ENCODE measurements around the gene MACROD1.

MACROD1 gene

GRCh38 chr11:64112771-64113461, 53.0 kb downstream of the MACROD1 start:
- DNase-seq (ENCODE audit: low spot score), result no peak

- no peak for DNase-seq (ENCODE audit: low spot score)
These were observed 55.2 kb downstream of the MACROD1 start for GRCh38 chr11:64110465-64111375.

GRCh38 chr11:64109332-64109731, 56.6 kb downstream of the MACROD1 start:
- no peak for DNase-seq (ENCODE audit: low spot score)

- DNase-seq (ENCODE audit: low spot score), result no peak
These were observed 58.6 kb downstream of the MACROD1 start for GRCh38 chr11:64107303-64107702.

GRCh38 chr11:64104632-64105031, 61.3 kb downstream of the MACROD1 start:
- DNase-seq (ENCODE audit: low spot score), result no peak

GRCh38 chr11:64103277-64103985, 62.5 kb downstream of the MACROD1 start:
- no peak for DNase-seq (ENCODE audit: low spot score)

- DNase-seq (ENCODE audit: low spot score), result no peak
These were observed 63.7 kb downstream of the MACROD1 start for GRCh38 chr11:64102005-64102738.

GRCh38 chr11:64101461-64101860, 64.5 kb downstream of the MACROD1 start:
- DNase-seq (ENCODE audit: low spot score), result no peak

GRCh38 chr11:64100782-64101353, 65.0 kb downstream of the MACROD1 start:
- DNase-seq (ENCODE audit: low spot score), result no peak

GRCh38 chr11:64100360-64100759, 65.6 kb downstream of the MACROD1 start:
- DNase-seq (ENCODE audit: low spot score), result no peak

- DNase-seq (ENCODE audit: low spot score), result no peak
These were observed 66.5 kb downstream of the MACROD1 start for GRCh38 chr11:64099436-64099835.

- DNase-seq (ENCODE audit: low spot score), result no peak
These were observed 67.5 kb downstream of the MACROD1 start for GRCh38 chr11:64098318-64098831.

GRCh38 chr11:64097468-64098317, 68.2 kb downstream of the MACROD1 start:
- no peak for DNase-seq (ENCODE audit: low spot score)

- no peak for DNase-seq (ENCODE audit: low spot score)
These were observed 69.1 kb downstream of the MACROD1 start for GRCh38 chr11:64096835-64097234.

- DNase-seq (ENCODE audit: low spot score), result no peak
These were observed 70.0 kb downstream of the MACROD1 start for GRCh38 chr11:64095949-64096348.

GRCh38 chr11:64095273-64095817, 70.6 kb downstream of the MACROD1 start:
- DNase-seq (ENCODE audit: low spot score), result no peak

- DNase-seq (ENCODE audit: low spot score), result no peak
These were observed 71.3 kb downstream of the MACROD1 start for GRCh38 chr11:64094463-64095260.

- no peak for DNase-seq (ENCODE audit: low spot score)
These were observed 72.5 kb downstream of the MACROD1 start for GRCh38 chr11:64093233-64094039.
